RWPE2 (cell line): ENCODE measurements around the gene TRAK2.

ENCODE experiments used
- ATAC-seq: fragments of 200-7000 bp; cut with Tn5 transposase; 3 replicates; pipeline ENCODE4 v1.9.1; 2021; ENCODE audit warnings: low read depth
- DNase-seq: peaks from one replicate; pipeline ENCODE4 v3.0.0-alpha.2; 2020; ENCODE audit warnings: low spot score
- H3K27ac ChIP-seq: fragments of 450-650 bp; 2 replicates; pipeline ENCODE4 v1.5.1; 2017; ENCODE audit warnings: mild to moderate bottlenecking; ENCODE audit not compliant: poor library complexity, severe bottlenecking
- H3K27me3 ChIP-seq: fragments of 250-450 bp; sonication (Bioruptor Pico); 2 replicates; pipeline ENCODE4 v1.5.1; 2021; ENCODE audit warnings: mild to moderate bottlenecking, moderate library complexity; ENCODE audit not compliant: insufficient read depth, poor library complexity, severe bottlenecking
- H3K36me3 ChIP-seq: fragments of 250-450 bp; sonication (Bioruptor Pico); 2 replicates; pipeline ENCODE4 v1.5.1; 2020; ENCODE audit warnings: low read depth, mild to moderate bottlenecking, moderate library complexity
- H3K4me1 ChIP-seq: fragments of 250-450 bp; sonication (Bioruptor Pico); 2 replicates; pipeline ENCODE4 v1.5.1; 2021; ENCODE audit warnings: mild to moderate bottlenecking, moderate library complexity; ENCODE audit not compliant: insufficient read depth, poor library complexity, severe bottlenecking
- H3K4me3 ChIP-seq: fragments of 250-450 bp; sonication (Bioruptor Pico); 2 replicates; pipeline ENCODE4 v1.5.1; 2021; ENCODE audit warnings: mild to moderate bottlenecking, moderate library complexity; ENCODE audit not compliant: severe bottlenecking
- H3K9me3 ChIP-seq: fragments of 250-450 bp; sonication (Bioruptor Pico); 2 replicates; pipeline ENCODE4 v1.5.1; 2021; ENCODE audit warnings: mild to moderate bottlenecking, moderate library complexity; ENCODE audit not compliant: severe bottlenecking
- TF ChIP-seq, protein P1 (sequence below): fragments of 450-650 bp; IDR thresholded peaks from one replicate; pipeline ENCODE4 v1.5.1; 2017; ENCODE audit warnings: mild to moderate bottlenecking, moderate library complexity; ENCODE audit not compliant: poor library complexity, severe bottlenecking

TRAK2 gene

DNA sequence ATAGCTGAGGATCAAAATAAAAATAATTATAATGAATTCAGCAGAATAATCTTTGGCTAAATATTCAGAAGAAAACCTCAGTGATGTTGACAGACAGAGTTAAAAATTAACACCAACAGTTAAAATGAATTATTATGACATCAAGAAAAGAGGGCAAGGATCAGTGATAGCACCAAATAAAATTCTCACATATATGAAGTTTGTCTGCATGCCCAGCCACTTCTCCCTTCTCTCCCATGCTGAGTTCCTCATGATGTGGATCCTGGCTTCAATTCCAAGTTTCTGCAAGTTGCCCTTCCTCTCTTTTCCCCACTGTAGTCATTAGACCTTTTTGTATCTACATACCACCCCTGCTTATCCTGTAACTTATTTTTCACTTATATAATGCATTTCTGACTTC, 7.1 kb upstream of the TRAK2 start:
- TF ChIP-seq, protein P1, sequence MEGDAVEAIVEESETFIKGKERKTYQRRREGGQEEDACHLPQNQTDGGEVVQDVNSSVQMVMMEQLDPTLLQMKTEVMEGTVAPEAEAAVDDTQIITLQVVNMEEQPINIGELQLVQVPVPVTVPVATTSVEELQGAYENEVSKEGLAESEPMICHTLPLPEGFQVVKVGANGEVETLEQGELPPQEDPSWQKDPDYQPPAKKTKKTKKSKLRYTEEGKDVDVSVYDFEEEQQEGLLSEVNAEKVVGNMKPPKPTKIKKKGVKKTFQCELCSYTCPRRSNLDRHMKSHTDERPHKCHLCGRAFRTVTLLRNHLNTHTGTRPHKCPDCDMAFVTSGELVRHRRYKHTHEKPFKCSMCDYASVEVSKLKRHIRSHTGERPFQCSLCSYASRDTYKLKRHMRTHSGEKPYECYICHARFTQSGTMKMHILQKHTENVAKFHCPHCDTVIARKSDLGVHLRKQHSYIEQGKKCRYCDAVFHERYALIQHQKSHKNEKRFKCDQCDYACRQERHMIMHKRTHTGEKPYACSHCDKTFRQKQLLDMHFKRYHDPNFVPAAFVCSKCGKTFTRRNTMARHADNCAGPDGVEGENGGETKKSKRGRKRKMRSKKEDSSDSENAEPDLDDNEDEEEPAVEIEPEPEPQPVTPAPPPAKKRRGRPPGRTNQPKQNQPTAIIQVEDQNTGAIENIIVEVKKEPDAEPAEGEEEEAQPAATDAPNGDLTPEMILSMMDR, result no peak
- no peak for ATAC-seq
- Histone ChIP-seq H3K9me3 (no peaks in the 10 kb centered on the region), H3K4me3 (no peak overlapping the region), H3K27ac (no peak overlapping the region), H3K36me3 (peaks cover 20% of the 10 kb centered on the region), H3K27me3 (no peaks in the 10 kb centered on the region), H3K4me1 (no peaks in the 10 kb centered on the region)
- DNase-seq, result no peak

DNA sequence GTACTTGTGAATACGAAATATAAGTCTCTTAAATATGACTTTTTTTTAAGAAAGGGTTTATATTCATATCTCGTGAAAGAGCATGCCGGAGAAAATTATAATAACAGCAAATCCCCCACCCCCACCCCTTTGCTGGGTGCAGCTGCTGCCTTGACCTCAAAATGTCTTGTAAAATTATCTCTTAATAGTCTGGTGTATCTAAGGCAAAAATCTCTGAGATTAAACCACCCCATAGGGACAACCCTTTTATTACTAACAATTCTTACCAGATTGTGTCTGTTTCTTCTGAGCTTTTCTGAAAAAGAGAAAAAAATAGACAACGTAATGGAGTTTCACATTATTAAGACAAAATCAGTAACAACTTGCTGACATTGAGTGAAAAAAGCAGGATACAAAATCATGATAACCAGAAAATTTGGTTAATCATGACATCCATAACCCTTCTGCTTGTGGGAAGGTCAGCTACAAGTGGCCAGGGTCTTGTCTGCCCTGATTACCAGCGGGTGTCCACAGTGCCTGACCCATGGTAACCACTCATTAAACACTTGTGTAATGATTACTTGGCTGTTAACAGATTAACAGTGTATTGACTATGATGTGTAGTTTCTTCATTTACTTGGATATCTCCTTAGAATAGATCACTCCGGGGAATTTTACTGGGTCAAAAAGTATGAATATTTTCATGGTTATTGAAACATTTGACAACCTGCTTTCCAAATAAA, 1.8 kb upstream of the TRAK2 start:
- Histone ChIP-seq H3K9me3 (no peaks in the 10 kb centered on the region), H3K4me1 (no peaks in the 10 kb centered on the region), H3K27ac (no peak overlapping the region), H3K27me3 (no peaks in the 10 kb centered on the region), H3K4me3 (no peak overlapping the region), H3K36me3 (peaks cover 9% of the 10 kb centered on the region)
- ATAC-seq, result no peak
- TF ChIP-seq, protein P1, result no peak
- DNase-seq, result no peak

DNA sequence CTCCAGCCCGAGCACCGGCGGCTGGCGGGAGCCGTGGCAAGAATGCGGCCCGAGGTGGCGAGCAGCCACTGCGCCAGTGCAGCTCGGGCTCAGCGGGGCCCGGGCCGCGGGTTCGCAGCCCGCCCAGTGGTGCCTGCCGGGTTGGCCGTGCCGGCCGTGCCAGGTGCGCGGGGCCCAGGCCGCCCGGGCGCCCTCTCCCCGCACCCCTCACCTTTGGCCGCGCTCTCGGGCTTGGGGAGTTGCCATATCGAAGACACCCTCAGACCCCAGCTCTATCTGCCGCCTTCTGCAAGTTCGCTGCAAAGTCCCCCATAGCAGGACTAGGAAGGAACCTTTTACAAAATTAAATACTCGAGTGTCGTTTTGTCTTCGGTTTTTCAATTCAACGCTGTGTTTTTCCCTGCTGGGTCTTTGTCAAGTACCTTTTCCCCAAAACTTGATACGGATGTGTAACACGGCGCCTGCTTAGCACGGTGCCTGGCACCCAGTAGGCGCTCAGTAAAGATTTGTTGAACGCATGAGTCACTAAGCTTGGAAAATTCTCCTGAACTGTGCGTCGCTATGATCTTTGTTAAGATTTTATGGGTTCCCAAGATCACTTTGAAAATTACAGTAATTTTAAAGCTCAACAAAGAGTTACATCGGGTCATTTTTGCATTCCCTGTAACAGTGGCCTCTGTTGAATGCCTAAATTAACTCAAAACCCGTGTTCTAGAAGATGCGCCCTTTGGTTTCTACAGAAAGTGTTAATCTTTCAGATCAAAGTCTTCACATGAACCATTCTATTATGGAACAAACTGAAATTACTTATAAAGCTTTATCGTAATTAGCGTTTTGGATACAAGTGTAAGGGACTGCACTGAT, 1.0 kb upstream of the TRAK2 start:
- ATAC-seq, result no peak; the same call in 2 of the 3 replicates

DNA sequence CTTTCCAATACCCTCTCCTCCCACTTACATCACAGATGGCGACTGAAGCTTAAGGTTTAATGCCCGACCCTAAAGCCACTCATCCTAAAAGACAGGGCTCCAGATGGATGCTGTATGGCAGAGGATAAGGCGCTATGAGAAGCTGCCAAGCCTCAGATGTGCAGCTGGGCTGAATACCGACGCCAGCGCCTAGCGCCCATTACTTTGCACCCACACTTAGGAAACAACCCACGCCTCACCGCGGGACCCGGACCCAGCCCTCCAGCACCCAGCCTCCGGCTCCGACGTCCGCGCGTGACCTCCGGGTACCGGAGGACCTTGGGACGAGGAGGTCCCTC, 335 bp downstream of the TRAK2 start:
- Histone ChIP-seq H3K27ac (peak overlapping the region; percentile 20), H3K27me3 (no peaks in the 10 kb centered on the region), H3K4me1 (no peaks in the 10 kb centered on the region), H3K4me3 (peak overlapping the region; percentile 87), H3K36me3 (peaks cover 9% of the 10 kb centered on the region; the same call in 1 of the 2 replicates), H3K9me3 (no peaks in the 10 kb centered on the region)
- TF ChIP-seq, protein P1, result no peak
- ATAC-seq (peak; percentile 23), DNase-seq (no peak)

More for the DNA sequence above, 1.0 kb upstream of the TRAK2 start:
- Histone ChIP-seq H3K27ac (peak overlapping the region; percentile 20), H3K36me3 (peaks cover 9% of the 10 kb centered on the region), H3K9me3 (no peaks in the 10 kb centered on the region), H3K4me3 (peak overlapping the region; percentile 87), H3K27me3 (no peaks in the 10 kb centered on the region), H3K4me1 (no peaks in the 10 kb centered on the region)
- DNase-seq, result no peak
- TF ChIP-seq, protein P1, result no peak

DNA sequence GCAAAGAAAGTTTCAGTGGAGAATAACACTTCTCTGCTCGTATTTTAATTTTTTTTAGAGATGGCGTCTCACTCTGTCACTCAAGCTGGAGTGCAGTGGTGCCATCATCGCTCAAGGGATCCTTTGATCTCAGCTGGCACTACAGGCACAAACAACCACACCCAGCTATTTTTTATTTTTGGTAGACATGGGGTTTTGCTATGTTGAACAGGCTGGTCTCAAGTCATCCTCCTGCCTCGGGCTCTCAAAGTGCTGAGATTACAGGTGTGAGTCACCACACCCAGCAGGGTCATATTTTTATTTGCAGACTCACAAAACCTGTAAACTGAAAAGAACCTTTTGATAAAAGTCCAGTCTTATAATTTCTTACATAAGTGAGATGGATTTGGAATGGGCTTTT, 2.6 kb downstream of the TRAK2 start:
- Histone ChIP-seq H3K9me3 (no peaks in the 10 kb centered on the region), H3K4me1 (no peaks in the 10 kb centered on the region), H3K27me3 (no peaks in the 10 kb centered on the region), H3K4me3 (no peak overlapping the region), H3K36me3 (peaks cover 9% of the 10 kb centered on the region; the same call in 1 of the 2 replicates), H3K27ac (no peak overlapping the region)
- TF ChIP-seq, protein P1, result no peak
- DNase-seq, result no peak
- no peak for ATAC-seq
